Endometrial microvascular endothelial cells (primary cell): ENCODE measurements around the gene UBR4. TPM values are rescaled to one million over a fixed set of nuclear protein-coding genes. Genes with fewer than 3 reads are reported as not detected.

Experiments
- in situ Hi-C: cut with HindIII; loops from 2 replicates; pipeline ENCODE4 v1.10.0; 2017; ENCODE audit warnings: low sequenced_read_pairs, low pct_unique_long_range_greater_than_20kb; ENCODE audit errors: inconsistent ontology term
- total RNA-seq: library from RNA; depleted of rRNA; stranded (reverse); fragments of >200 nt; gene quantifications from one replicate; pipeline ENCODE4 v1.2.3, GENCODE V29; 2015; ENCODE audit errors: inconsistent ontology term

Gene UBR4
- total RNA-seq, 1 donor from 2014 or later = 56.1 TPM

GRCh38 chr1:19067182-19067911 lies 142.7 kb downstream of the UBR4 start:
- in situ Hi-C loops = no loop called here

GRCh38 chr1:19066874-19067181 lies 143.2 kb downstream of the UBR4 start:
- in situ Hi-C loops = no loop called here

GRCh38 chr1:19066248-19066873 lies 143.7 kb downstream of the UBR4 start:
- in situ Hi-C loops = no loop called here

- in situ Hi-C loops = no loop called here
These were observed 144.4 kb downstream of the UBR4 start for GRCh38 chr1:19065526-19066247.

GRCh38 chr1:19064906-19065450 lies 145.1 kb downstream of the UBR4 start:
- in situ Hi-C loops = no loop called here

GRCh38 chr1:19063122-19063521 lies 146.9 kb downstream of the UBR4 start:
- in situ Hi-C loops = no loop called here

- in situ Hi-C loops = no loop called here
These were observed 147.6 kb downstream of the UBR4 start for GRCh38 chr1:19062258-19063029.

- in situ Hi-C loops = no loop called here
These were observed 148.3 kb downstream of the UBR4 start for GRCh38 chr1:19061798-19062197.

GRCh38 chr1:19061343-19061742 lies 148.7 kb downstream of the UBR4 start:
- in situ Hi-C loops = no loop called here

GRCh38 chr1:19059773-19060172 lies 150.3 kb downstream of the UBR4 start:
- in situ Hi-C loops = no loop called here

- in situ Hi-C loops = no loop called here
These were observed 151.6 kb downstream of the UBR4 start for GRCh38 chr1:19058476-19058797.

- in situ Hi-C loops = no loop called here
These were observed 152.1 kb downstream of the UBR4 start for GRCh38 chr1:19057784-19058475.

- in situ Hi-C loops = no loop called here
These were observed 152.8 kb downstream of the UBR4 start for GRCh38 chr1:19057182-19057779.

GRCh38 chr1:19055701-19056100 lies 154.4 kb downstream of the UBR4 start:
- in situ Hi-C loops = no loop called here

GRCh38 chr1:19055001-19055400 lies 155.1 kb downstream of the UBR4 start:
- in situ Hi-C loops = no loop called here

GRCh38 chr1:19054216-19054615 lies 155.8 kb downstream of the UBR4 start:
- in situ Hi-C loops = no loop called here

GRCh38 chr1:19053486-19053885 lies 156.6 kb downstream of the UBR4 start:
- in situ Hi-C loops = no loop called here

- in situ Hi-C loops = no loop called here
These were observed 160.3 kb downstream of the UBR4 start for GRCh38 chr1:19049798-19050197.
